Measurements from ENCODE around the gene PDE4B. TPM values are rescaled to one million over a fixed set of nuclear protein-coding genes. Genes with fewer than 3 reads are reported as not detected.
"Not testable (repeated sequence)": the region's sequence is repeated elsewhere in the genome, so short reads cannot be mapped to it uniquely, and the experiment has no call there.

Gene PDE4B
- total RNA-seq, 1 donor from 2014 or later: 37.5 TPM

GRCh38 chr1:66058558-66058957 lies 265.9 kb downstream of the PDE4B start:
- Mint-ChIP-seq H3K4me3 (no peak overlapping the region), H3K4me1 (no peaks in the 10 kb centered on the region), H3K36me3 (ENCODE audit: low read depth) (peaks cover 7% of the 10 kb centered on the region), H3K27me3 (ENCODE audit: low read depth) (peaks cover 12% of the 10 kb centered on the region), H3K27ac (ENCODE audit: unreplicated experiment) (no peak overlapping the region), H3K9me3 (peaks cover 9% of the 10 kb centered on the region)
- TF ChIP-seq, protein P1, sequence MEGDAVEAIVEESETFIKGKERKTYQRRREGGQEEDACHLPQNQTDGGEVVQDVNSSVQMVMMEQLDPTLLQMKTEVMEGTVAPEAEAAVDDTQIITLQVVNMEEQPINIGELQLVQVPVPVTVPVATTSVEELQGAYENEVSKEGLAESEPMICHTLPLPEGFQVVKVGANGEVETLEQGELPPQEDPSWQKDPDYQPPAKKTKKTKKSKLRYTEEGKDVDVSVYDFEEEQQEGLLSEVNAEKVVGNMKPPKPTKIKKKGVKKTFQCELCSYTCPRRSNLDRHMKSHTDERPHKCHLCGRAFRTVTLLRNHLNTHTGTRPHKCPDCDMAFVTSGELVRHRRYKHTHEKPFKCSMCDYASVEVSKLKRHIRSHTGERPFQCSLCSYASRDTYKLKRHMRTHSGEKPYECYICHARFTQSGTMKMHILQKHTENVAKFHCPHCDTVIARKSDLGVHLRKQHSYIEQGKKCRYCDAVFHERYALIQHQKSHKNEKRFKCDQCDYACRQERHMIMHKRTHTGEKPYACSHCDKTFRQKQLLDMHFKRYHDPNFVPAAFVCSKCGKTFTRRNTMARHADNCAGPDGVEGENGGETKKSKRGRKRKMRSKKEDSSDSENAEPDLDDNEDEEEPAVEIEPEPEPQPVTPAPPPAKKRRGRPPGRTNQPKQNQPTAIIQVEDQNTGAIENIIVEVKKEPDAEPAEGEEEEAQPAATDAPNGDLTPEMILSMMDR (conservative IDR thresholded peaks at IDR 0.05): no peak
- DNase-seq (ENCODE audit: low read depth, low spot score): no peak

DNA sequence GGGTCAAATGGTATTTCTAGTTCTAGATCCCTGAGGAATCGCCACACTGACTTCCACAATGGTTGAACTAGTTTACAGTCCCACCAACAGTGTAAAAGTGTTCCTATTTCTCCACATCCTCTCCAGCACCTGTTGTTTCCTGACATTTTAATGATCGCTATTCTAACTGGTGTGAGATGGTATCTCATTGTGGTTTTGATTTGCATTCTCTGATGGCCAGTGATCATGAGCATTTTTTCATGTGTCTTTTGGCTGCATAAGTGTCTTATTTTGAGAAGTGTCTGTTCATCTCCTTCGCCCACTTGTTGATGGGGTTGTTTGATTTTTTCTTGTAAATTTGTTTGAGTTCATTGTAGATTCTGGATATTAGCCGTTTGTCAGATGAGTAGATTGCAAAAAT lies 274.5 kb downstream of the PDE4B start:
- not testable (repeated sequence) for H3K4me3 Mint-ChIP-seq; H3K4me1 Mint-ChIP-seq; H3K27ac Mint-ChIP-seq (ENCODE audit: unreplicated experiment); H3K9me3 Mint-ChIP-seq; DNase-seq (ENCODE audit: low read depth, low spot score); H3K36me3 Mint-ChIP-seq (ENCODE audit: low read depth)
- peaks cover 36% of the 10 kb centered on the region for H3K27me3 Mint-ChIP-seq (ENCODE audit: low read depth)

GRCh38 chr1:66069976-66070876 lies 277.5 kb downstream of the PDE4B start:
- Mint-ChIP-seq H3K9me3 (no peaks in the 10 kb centered on the region), H3K27me3 (ENCODE audit: low read depth) (peaks cover 24% of the 10 kb centered on the region), H3K36me3 (ENCODE audit: low read depth) (no peaks in the 10 kb centered on the region), H3K4me1 (peaks cover 6% of the 10 kb centered on the region), H3K27ac (ENCODE audit: unreplicated experiment) (no peak overlapping the region), H3K4me3 (no peak overlapping the region)
- no peak for DNase-seq (ENCODE audit: low read depth, low spot score)
- TF ChIP-seq, protein P1 (conservative IDR thresholded peaks at IDR 0.05): no peak

DNA sequence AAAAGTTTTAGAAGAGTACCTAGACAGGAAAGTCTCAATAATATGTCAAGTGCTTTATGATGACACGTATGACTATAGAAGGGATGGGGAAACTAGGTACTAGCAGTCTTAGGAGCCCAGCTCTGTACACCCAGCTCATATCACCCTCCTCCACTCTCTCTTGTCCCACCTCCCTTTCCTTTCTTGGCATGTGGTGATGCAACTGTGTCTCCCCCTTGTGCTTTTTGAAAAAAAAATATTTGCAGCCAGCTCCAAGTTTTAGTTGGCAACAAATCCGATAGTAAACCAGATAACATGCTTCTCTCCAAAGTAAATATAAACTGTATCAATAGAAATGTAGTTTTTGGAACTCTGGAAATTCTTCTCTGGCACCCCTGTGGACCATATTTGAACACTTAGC lies 280.7 kb downstream of the PDE4B start:
- H3K27ac Mint-ChIP-seq (ENCODE audit: unreplicated experiment): no peak overlapping the region
- DNase-seq (ENCODE audit: low read depth, low spot score): no peak
- H3K4me3 Mint-ChIP-seq: no peak overlapping the region
- peaks cover 15% of the 10 kb centered on the region for H3K27me3 Mint-ChIP-seq (ENCODE audit: low read depth)
- H3K36me3 Mint-ChIP-seq (ENCODE audit: low read depth): no peaks in the 10 kb centered on the region
- H3K4me1 Mint-ChIP-seq: peaks cover 6% of the 10 kb centered on the region
- H3K9me3 Mint-ChIP-seq: no peaks in the 10 kb centered on the region
- TF ChIP-seq, protein P1 (conservative IDR thresholded peaks at IDR 0.05): no peak

DNA sequence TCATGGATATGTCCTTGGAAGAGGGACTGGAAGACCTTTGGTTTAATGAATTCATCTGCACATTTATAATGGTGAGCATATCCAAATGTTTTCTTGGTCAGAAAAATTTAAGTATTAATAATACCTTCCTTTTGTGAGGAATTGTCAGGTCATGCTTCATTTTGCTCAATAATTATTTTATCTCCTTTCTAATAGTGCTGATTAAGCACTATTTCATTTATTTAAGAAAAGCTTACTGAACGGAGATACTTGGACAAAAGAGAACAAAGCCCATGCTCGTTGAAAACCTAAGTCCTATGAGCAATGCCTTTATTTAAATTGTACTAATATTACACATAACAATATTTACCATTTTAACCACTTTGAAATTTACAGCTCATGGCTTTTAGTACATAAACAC lies 281.5 kb downstream of the PDE4B start:
- Mint-ChIP-seq H3K36me3 (ENCODE audit: low read depth) (no peaks in the 10 kb centered on the region), H3K27me3 (ENCODE audit: low read depth) (peaks cover 16% of the 10 kb centered on the region), H3K9me3 (no peaks in the 10 kb centered on the region), H3K4me1 (peaks cover 6% of the 10 kb centered on the region), H3K4me3 (no peak overlapping the region), H3K27ac (ENCODE audit: unreplicated experiment) (no peak overlapping the region)
- TF ChIP-seq, protein P1 (conservative IDR thresholded peaks at IDR 0.05): no peak
- no peak for DNase-seq (ENCODE audit: low read depth, low spot score)

- H3K36me3 Mint-ChIP-seq (ENCODE audit: low read depth): no peaks in the 10 kb centered on the region
These were observed 285.7 kb downstream of the PDE4B start for GRCh38 chr1:66078412-66078811.

More at GRCh38 chr1:66078412-66078811, 285.7 kb downstream of the PDE4B start:
- Mint-ChIP-seq H3K4me3 (no peak overlapping the region), H3K4me1 (peaks cover 5% of the 10 kb centered on the region), H3K27ac (ENCODE audit: unreplicated experiment) (no peak overlapping the region), H3K9me3 (no peaks in the 10 kb centered on the region), H3K27me3 (ENCODE audit: low read depth) (peaks cover 10% of the 10 kb centered on the region)
- no peak for DNase-seq (ENCODE audit: low read depth, low spot score)
- TF ChIP-seq, protein P1 (conservative IDR thresholded peaks at IDR 0.05): no peak
